Body of pancreas (tissue), 4 donors: ENCODE results near the gene GRAMD1C.

Experiments
- POLR2A ChIP-seq, 3 donors: fragments of 450-650 bp; IDR thresholded peaks; one replicate each; pipeline ENCODE4 v1.6.1; 2016; ENCODE audit warnings: antibody characterized with exemption in 3 of 3, mild to moderate bottlenecking in 2 of 3
- TF ChIP-seq, protein P1 (sequence below), 7 experiments: fragments of 450-650 bp in 4 of 7; fragments of 200-600 bp in 3 of 7; sonication (generic) in 3 of 7; IDR thresholded peaks; one replicate each; pipeline ENCODE4 v1.5.1; 2016 to 2019; ENCODE audit warnings: antibody characterized with exemption in 7 of 7

DNA sequence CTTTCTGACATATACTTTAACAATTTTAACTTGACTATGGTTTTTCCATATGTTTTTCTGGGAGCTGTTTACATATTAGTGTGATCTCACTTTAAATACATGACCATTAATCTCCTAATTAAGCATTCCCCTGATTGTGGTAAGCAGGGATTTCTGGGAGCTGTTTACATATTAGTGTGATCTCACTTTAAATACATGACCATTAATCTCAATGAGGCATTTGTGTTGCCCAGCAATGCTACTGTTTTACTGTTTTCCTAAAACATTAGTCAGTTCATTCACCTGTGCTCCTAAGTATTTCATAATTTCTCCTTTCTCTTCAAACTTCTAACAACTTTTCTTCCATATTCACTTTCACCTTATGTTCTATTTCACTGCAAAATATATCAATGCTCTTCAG is 3.6 kb upstream of the GRAMD1C start:
- TF ChIP-seq, protein P1, sequence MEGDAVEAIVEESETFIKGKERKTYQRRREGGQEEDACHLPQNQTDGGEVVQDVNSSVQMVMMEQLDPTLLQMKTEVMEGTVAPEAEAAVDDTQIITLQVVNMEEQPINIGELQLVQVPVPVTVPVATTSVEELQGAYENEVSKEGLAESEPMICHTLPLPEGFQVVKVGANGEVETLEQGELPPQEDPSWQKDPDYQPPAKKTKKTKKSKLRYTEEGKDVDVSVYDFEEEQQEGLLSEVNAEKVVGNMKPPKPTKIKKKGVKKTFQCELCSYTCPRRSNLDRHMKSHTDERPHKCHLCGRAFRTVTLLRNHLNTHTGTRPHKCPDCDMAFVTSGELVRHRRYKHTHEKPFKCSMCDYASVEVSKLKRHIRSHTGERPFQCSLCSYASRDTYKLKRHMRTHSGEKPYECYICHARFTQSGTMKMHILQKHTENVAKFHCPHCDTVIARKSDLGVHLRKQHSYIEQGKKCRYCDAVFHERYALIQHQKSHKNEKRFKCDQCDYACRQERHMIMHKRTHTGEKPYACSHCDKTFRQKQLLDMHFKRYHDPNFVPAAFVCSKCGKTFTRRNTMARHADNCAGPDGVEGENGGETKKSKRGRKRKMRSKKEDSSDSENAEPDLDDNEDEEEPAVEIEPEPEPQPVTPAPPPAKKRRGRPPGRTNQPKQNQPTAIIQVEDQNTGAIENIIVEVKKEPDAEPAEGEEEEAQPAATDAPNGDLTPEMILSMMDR (IDR thresholded peaks at IDR 0.05), result no peak
- TF ChIP-seq POLR2A (IDR thresholded peaks at IDR 0.05), result no peak
